Stimulated activated CD4-positive, alpha-beta T cell treated with anti-CD3 and anti-CD28 coated beads, Interleukin-1b, Interleukin-23, amount 100 ng/mL, for 24 hours (primary cell): Measurements from ENCODE around the gene DPF3.

Source experiments
- DNase-seq, 4 experiments: peaks; one replicate each; pipeline ENCODE4 v3.0.0-alpha.2; 2020; ENCODE audit warnings: low read depth in 4 of 4, low spot score in 1 of 4

The DPF3 gene

DNA sequence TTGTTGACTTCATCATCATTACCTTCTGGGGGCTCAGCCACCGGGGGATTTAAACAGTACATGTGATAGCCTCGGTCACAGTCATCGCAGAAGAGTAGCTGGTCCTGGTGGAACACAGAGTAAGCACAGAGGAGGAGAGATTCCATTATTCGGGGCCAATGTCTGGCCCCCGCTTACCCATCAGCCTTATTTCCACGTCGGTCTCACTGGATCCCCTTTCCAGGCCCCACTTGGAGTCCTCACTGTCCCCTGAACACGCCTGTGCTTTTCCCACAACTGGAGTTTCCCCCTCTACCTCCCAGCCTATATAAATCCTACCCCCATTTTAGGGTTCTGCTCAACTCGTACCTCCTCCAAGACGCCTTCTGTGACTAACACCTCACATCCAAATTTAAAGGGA is 274.0 kb downstream of the DPF3 start:
- DNase-seq: no peak

DNA sequence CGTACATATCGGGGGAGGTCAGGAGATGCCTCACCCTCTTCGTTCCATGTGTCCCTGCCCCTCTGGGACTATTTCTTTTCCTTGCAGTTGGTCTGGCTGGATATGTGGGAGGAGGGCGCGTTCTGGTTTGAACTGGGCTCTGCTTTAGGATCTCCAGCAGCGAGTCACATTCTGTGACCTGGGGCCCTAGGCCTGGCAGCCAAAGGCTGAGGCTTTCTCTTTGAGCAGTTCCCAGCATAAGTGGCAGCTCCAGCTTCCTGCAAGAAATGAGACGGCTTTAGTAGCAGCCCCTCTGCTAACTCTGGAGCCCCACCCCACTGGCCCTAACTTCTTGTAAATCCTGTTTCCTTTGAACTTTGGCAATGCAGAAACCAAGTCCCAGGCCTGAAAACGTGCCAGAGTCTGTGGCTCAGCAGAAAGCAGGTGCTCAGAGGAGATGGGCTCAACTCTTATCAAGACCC is 274.8 kb downstream of the DPF3 start:
- no peak for DNase-seq

DNA sequence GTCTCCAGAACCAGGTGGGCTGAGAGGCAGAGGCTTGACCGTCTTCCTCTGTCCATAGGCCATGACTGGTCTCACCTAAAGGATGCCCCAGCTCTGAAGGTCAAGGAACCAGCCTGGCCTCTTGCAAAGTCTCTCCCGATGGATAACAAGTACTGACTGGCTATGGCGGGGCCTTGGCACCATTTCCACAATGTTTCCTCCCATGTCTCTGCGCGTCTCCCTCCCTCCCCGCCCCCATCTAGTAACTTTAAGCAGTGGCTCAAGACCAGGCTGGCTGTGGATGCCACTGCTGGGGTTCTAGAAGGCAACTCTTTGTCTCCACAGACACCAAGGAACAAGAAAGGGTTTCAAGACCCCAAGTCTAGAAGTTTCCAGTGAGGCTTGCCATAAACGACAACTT is 275.5 kb downstream of the DPF3 start:
- DNase-seq: no peak

DNA sequence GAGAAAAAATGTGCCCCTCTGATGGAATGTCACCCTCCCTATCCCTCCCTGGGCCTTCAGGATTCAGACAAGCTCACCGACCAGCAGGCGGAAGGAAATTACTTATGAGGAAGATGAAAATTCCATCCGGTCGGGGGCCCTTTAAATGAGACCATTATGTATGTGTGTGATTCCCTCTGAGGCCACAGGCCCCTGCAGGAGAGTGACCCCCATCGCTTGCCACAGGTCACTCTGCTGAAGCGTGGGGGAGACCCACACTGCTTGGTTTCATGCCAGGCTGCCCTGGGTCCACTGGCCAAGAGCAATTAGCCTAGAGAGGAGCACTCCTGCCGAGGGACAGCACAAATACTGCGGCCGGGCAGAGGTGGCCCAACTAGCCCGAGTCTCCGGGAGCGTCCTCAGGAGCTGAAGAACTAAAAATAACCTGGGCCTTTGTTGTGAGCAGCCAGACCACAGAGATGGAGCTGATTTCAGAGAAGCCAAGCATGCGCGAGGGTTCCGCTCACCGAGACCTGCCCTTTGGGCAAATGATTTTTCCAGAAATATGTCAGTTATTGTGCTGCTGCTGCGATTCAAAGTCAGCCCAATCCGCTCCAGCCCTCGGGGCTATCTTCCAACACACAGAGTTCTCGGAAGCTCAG is 276.4 kb downstream of the DPF3 start:
- DNase-seq: no peak

DNA sequence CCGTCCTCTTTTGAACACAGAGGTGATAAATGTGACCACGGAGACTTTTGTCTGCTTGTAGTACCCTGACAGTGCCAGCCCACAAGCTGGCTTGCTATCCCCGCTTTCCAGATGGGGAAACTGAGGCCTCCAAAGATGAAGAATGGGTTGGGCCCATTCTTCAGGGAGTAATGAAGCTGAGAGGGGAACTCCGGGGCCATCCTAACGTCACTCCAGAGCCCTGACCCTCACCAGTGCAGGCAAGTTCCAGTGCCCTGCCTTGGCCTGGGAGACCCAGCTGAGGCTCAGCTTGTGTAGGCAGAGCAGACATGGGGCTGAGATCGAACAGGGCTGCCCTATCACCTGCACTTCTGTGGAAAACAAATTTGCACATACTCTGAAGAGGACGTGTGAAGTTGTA is 277.1 kb downstream of the DPF3 start:
- no peak for DNase-seq

DNA sequence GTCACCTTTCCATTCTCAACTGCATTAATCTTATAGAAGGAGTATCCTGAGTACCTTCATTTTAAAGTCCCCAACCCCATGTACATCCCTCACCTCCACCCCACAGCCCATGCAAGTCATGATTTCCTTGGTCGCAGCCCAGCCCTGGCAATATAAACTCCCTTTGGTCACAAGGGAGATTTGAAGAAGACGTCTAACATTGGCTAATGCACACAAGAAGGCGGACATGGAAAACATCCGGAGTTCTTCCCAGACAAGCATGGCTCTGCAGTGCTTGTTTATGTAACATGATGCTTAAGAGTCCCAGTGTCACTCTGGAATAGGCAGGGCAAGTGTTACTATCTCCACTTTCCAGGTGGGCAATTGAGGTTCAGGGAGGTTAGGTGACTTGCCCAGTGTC is 277.6 kb downstream of the DPF3 start:
- no peak for DNase-seq

DNA sequence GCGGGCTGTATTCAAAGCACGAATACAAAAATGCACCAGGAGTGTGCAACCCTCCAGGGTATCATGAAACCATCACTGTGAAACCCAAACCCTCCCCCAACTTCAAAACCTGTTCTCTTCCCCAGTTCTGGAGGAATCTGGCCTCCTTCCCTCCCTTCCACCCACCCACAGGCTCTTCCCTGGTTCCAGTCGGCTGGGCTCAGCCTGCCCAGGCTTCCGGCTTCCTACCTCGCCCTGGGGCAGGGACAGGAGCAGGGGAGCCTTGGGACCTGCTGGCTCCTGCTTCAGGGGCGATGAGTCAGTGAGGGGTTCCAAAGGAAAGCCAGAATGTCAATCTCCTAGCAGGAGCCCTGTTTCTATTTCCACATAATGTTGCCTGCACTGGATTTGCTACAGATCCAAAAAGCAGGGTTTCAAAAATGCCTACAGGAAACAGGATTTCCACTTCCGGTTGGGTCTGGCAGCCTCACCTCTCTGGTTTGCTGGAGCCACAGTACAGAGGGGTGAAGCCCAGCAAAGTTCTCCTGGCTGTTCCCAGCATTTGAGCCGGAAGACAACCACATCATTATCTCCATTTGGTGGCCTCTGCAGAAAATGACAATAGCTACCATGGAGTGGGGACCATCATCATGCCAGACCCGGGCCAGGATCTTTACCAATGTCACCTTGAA is 278.3 kb downstream of the DPF3 start:
- no peak for DNase-seq

DNA sequence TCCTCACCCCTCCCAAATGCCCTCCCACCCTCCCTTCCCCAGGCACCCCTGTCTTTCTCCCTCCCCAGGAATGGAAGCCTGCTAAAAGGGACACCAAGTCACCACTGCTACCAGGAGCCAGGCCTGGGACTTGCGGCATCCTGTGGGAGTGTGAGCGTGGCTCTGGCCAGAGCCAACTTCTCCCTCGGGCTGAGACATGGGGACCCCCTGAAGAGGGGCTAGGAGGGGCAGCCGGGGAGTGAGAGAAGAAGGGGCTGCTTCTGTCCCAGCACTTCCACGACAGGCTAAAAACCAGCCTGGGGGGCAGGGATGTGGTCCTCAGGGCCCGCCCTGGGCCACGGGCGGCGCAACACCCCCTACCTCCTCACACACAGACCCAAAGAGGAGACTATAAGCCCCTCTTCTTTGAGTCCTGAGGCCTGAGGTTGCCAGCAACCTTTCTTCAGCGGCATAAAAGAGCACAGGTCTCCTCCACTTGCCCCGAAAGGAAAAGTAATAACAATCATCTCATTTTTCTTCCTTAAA is 278.9 kb downstream of the DPF3 start:
- DNase-seq: no peak

DNA sequence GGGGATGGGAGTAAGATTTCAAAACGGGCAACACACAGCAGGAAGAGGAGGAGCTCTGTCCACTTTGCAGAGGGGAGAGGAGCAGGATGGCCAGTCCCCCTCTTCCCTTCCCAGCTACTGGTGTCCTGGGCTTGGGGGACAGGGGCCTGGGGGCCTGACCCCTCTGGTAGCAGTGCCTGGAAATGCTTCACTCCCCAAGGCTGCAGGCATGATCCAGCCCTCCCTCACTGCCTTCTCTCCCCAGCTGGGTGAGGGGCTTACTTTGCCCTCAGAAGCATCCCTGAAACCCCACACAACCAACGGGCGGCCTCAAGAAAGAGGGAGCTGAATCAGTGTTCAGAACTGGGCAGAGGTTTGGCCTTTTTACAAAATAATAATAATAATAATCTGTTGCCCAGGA is 279.5 kb downstream of the DPF3 start:
- DNase-seq: no peak

DNA sequence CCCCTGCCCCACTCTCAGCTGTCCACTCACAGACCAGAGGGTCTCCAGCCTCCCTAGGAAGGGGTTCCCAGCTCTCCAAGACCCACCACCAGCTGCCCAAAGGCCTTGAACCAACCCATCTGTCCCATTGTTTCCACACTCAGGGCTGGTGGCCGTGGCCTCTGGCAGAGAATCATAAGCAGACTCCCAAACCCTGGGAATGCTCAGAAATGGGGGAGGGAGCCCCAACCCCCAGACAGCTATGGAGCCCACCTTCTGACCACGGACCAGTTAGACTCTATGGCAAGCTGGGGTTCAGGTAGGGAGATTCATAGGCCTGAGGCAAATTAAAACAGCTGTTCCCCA is 280.0 kb downstream of the DPF3 start:
- DNase-seq: no peak

DNA sequence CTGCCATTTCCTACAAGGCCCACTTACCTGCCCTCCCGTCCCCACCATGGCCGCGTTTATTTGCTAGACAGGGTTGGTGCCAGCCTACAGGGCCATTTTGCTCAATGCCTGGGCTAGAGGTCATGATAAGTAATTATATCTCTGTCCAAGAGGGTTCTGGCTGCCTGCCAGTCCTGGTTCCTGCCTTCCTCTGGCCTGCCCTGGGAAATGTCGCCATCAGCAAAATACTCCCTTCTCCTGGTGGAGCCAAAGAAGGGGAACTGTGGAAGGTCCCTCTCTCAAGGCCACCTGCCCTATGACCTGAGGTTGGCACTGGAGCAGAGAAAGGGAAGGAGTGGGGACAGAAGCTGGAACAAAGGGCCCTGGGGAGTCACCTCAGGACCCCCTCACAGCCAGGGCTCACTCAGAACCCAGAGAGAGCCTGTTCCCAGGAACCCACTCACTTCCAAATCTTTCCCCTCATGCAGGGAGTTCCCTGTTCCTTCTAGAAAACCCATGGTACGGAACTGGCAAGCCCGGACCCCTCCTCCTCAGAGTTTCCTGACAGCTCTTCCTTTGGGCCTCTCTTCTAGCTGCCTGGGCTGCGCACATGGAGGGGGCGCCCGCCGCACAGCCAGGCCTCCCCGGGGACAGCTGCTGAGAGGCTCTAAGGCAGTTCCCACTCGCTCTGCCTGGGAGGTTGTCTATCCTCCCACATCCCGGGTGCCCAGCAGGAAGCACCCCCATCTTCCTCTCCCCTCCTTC is 280.5 kb downstream of the DPF3 start:
- no peak for DNase-seq

DNA sequence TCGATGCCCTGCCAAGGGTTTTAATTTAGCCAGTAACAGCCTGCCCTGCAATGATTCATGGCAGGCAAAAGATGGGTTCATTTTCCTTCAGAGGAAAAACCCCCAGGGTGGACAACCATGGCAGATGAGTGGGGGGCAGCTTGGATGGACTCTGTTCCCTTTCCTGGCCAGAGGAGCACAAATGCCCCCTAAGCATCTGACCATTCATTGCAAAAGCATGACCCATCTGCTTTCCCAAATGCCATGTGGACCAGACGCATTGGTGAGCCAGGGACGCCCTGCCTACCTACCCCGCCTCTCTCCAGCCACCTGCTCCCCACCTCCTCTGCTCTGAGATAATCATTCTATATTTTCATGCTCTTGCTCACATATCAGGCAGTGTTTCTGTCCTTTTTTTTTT is 281.9 kb downstream of the DPF3 start:
- DNase-seq: no peak

DNA sequence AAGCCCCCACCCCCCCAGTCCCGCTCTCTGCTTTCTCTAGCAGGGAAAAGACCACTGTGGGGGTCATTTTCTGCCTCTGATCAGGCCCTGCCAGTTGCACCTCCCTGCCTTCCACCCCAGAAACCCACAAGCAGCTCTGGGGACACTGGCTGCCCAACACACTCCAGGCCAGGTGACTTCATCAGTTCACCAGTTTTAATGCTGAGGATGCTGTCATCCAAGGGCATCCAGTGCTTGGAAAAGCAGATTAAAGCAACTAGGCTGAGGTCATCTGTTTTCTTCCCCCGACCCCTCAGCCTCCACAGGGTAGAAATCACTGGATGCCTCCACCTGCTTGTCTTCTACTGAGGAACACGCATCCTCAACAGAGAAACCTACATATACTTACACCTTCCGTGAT is 282.4 kb downstream of the DPF3 start:
- DNase-seq: no peak

DNA sequence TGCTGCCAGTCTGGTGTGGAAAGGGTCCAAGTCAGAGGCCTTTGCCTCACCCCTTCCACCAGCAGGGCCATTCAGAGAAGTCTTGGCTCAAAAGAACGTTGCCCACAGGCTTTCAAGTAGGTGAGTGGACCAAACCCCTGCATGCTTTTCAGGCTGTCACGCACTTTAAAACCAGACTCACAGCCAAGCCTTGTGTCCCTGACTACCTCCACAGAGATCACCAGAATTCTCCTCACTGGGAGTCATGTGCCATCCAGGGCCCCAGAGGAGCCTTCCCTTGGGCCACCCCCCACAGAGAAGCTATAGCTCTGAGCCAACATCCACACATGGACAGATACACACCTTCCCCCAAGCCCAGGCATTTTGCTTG is 283.1 kb downstream of the DPF3 start:
- DNase-seq: no peak

DNA sequence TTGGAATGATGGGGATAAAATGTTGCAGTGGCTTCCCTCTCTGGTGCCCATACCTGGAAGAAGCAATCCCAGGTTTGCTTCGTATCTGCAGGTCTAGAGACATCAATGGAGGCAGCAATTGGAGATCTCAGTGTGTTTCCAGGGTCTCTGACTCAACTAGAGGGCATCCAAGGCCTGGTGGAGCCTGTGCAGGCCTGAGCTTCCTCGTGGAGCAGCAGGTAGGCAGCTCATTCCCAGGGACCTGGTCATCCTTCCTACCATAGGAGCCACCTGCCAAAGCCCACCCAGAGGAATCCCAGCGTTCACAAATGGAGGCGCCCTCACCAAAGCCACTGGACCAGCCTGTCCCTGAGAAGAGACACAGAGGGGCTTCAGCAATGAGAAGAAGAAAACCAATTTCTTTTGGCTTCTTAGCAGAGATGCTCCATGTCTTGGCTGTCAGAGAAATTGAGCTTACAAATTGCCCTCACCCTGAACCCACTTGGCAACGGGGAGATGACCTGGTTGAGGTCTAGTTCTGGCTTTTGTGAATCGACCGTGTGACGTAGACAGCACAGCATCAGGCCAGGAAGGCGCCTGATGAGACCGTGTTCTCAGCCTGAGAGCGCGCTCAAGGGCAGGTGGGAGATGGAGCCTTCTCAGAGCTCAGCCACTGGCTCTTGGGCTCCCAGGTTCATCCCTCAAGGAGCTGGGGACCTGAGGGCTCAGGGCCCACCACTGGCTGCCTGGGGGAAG is 283.6 kb downstream of the DPF3 start:
- DNase-seq: no peak

DNA sequence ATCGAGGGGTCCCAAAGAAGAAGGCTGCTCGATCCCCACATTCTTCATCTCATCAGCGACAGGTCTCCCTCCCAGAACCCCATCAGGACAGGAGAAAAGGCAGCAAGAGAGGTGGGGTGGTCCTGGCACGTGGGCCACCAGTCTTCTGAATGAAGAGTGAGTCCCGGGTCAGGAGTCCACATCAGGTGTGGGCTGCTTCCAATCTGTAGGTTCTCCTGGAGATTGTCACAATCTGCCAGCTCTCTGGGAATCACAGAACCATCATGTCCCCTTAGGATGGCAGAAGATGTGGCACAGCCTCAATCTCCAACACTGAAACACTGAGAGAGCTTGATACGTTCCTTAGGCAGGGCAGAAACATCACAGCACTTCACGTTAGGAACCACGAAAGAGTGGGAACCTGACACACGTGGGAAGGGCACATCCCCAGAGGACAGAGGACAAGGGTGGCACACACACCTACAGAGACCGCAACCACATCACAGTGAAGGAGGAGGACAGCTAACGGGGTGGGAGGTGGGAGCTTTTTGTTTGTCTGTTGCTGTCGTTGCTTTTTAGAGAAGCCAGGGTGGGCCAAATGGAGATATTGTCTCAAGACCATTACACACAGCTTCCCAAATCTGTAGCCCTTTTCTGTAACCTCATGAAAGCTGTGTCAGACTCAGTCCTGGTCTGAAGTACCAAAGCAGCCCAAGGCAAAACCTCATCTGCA is 284.5 kb downstream of the DPF3 start:
- no peak for DNase-seq

DNA sequence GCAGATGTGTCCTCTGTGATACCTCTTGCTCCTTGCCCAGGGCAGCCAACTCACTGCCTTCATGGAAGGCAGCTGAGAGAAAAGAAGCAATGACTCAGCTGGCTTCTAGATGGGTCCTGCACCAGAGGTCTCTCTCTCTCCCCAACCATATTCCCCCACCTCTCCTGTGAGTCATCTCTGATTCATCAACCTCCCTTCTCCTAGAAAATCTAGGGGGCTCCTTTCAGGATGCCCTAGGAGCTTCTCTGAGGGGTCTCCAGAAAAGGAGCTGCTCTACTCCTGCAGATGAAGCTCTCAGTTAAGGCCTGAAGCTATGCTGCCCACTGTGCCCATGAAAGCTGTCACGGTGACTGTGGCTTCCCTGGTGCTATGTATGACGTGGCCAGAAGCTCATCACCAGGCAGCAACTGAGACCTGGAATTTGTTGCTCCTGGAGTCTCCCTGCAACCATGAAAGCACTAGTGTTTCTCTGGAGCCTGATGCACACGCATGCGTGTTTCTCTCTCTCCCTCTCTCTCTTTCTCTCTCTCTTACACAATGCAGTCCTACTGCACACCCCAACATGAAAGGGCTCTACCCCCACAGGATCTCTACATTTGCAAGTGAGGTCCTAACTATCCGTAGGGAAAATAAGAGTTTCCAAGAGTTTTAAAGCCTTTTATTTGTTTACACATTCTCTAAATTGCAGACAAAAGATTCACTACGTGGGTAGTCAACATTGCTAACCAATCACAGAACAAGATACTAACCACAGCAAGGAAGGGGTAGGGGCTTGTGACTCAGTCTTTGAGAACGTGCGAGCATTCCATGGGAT is 285.3 kb downstream of the DPF3 start:
- DNase-seq: no peak

DNA sequence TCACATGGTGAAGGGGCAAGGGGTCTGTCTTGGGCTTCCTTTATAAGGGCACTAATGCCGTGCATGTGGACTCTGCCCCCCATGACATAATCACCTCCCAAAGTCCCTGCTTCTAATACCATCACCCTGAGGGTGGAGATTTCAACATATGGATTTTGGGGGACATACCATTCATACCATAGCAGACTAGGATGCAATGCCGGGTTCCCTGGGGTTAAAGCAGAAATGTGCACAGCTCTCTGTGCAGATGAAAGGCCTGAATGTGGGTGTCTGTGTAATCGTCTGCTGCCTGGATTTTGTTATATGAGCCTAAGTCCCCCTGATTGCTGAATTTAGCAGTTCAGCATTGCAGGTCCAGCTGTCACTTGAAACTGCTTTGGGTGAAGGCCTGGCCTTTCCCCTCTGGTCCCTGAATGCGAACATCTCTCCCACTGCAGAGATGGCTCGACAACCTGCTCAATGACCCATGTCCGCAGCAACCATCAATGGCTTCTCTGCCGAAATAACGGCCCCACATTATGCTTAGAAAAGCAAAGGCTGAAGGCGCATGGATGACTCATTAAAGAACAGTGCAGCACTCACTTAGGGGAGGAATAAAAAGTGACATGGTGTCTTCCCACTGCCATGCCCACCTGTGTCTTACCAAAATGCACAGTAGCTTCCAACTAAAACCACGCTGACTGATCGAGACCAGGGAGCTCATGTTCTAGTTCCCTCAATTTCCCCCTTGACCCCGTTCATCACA is 286.3 kb downstream of the DPF3 start:
- no peak for DNase-seq

DNA sequence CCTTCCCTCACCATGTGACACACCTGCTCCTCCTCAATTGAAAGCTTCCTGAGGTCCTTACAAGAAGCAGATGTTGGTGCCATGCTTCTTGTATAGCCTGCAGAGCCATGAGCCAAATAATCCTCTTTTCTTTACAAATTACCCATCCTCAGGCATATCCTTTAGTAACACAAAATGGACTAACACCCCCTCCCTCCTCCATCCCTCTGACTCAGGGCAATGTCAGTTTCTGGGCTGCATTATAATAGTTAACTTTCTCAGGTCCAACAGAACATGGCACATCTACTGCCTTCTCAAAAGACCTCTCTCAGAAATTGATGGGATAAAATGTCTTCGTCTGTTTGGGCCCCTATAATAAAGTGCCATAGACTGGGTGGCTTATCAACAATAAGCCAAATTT is 287.0 kb downstream of the DPF3 start:
- DNase-seq: no peak

DNA sequence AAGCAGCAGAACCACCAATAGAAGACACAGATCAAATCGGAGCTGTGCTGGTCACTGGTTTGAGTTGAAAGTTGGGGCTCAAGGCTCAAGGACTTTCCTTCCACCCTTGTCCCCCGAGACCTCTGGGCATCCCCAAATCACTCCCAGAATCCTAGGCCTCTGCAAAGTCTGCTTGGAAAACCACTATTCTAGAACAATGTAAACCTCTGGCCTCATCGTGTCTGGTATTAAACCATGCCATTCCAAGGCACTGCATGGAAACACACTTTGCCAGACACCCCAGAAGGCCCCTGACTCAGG is 288.0 kb downstream of the DPF3 start:
- DNase-seq: no peak
